Transverse colon (tissue), 4 donors: ENCODE measurements around the gene MINAR1.

Source experiments
- EP300 ChIP-seq: sonication (generic); formaldehyde crosslinking; IDR thresholded peaks from one replicate; pipeline ENCODE4 v1.6.1; 2017; ENCODE audit warnings: antibody characterized with exemption, low read depth
- POLR2AphosphoS5 ChIP-seq, 3 donors: sonication (generic); formaldehyde crosslinking; IDR thresholded peaks; one replicate each; pipeline ENCODE4 v1.6.1; 2016; ENCODE audit warnings: antibody characterized with exemption in 3 of 3
- TF ChIP-seq, protein P1 (sequence below), 5 experiments: fragments of 200-600 bp in 3 of 5; fragments of 450-650 bp in 2 of 5; sonication (generic) in 3 of 5; IDR thresholded peaks; 1 replicate in 2 of 5; 2 replicates in 3 of 5; pipeline ENCODE4 v1.5.1; 2016 to 2017; ENCODE audit warnings: antibody characterized with exemption in 5 of 5, inconsistent platforms in 3 of 5, mild to moderate bottlenecking in 2 of 5, moderate library complexity in 1 of 5

DNA sequence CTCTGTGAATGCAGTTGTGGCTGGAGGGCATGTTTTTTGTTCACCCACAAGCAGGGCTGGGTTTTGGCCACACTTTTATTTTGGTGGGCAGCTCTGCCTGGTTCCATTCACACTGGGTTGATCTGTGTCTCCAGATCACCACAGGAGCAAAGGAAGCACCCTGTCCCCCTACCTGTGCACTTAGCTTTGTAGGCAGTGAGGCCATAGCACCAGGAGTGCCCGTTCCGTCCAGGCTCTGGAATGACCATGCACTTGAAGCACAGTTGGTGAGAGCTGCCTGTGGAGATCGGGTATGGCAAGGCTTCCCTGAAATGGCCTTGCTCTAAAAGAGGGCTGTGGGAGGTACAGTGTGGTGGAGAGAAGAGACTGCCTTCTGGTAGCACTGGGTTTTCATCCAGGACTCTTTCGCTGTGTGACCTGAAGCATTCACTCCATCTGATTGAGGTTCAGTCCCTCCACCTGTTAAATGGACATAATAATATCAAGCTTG lies 31.7 kb downstream of the MINAR1 start:
- TF ChIP-seq, protein P1, sequence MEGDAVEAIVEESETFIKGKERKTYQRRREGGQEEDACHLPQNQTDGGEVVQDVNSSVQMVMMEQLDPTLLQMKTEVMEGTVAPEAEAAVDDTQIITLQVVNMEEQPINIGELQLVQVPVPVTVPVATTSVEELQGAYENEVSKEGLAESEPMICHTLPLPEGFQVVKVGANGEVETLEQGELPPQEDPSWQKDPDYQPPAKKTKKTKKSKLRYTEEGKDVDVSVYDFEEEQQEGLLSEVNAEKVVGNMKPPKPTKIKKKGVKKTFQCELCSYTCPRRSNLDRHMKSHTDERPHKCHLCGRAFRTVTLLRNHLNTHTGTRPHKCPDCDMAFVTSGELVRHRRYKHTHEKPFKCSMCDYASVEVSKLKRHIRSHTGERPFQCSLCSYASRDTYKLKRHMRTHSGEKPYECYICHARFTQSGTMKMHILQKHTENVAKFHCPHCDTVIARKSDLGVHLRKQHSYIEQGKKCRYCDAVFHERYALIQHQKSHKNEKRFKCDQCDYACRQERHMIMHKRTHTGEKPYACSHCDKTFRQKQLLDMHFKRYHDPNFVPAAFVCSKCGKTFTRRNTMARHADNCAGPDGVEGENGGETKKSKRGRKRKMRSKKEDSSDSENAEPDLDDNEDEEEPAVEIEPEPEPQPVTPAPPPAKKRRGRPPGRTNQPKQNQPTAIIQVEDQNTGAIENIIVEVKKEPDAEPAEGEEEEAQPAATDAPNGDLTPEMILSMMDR (IDR thresholded peaks at IDR 0.05) = no peak
- TF ChIP-seq POLR2AphosphoS5 (IDR thresholded peaks at IDR 0.05) (no peak), EP300 (no peak)
